Right atrium auricular region (tissue), 2 donors: ENCODE measurements around the gene COL16A1. TPM values are rescaled to one million over a fixed set of nuclear protein-coding genes. Genes with fewer than 3 reads are reported as not detected.

ENCODE experiments used
- DNase-seq: peaks from one replicate; pipeline ENCODE4 v3.0.0-alpha.2; 2019; ENCODE audit warnings: low spot score
- H3K27ac ChIP-seq, 2 donors: fragments of 200-600 bp; sonication (generic); 1 replicate in 1 of 2; 2 replicates in 1 of 2; pipeline ENCODE4 v1.5.1; 2016 to 2019
- H3K27me3 ChIP-seq, 2 donors: fragments of 200-600 bp; sonication (generic); one replicate each; pipeline versions ENCODE4 v1.5.1 to v1.6.0; 2017 to 2019
- H3K36me3 ChIP-seq: fragments of 200-600 bp; sonication (generic); one replicate; pipeline ENCODE4 v1.5.1; 2016
- H3K4me1 ChIP-seq, 2 donors: fragments of 200-600 bp; sonication (generic); one replicate each; pipeline versions ENCODE4 v1.5.1 to v1.6.0; 2017 to 2019
- H3K4me3 ChIP-seq, 2 donors: fragments of 200-600 bp; sonication (generic); 1 replicate in 1 of 2; 2 replicates in 1 of 2; pipeline ENCODE4 v1.5.1; 2017 to 2019; ENCODE audit warnings: mild to moderate bottlenecking in 1 of 2, moderate library complexity in 1 of 2
- H3K9me3 ChIP-seq, 2 donors: fragments of 200-600 bp; sonication (generic); one replicate each; pipeline ENCODE4 v1.5.1; 2019
- total RNA-seq, 2 donors: library from RNA; depleted of rRNA; stranded (reverse); fragments of >200 nt; gene quantifications; one replicate each; pipeline ENCODE4 v1.1.0, GENCODE V29; 2016
- TF ChIP-seq, protein P1 (sequence below), 2 donors: fragments of 200-600 bp; sonication (generic); IDR thresholded peaks; one replicate each; pipeline ENCODE4 v1.5.1; 2019; ENCODE audit warnings: antibody characterized with exemption in 2 of 2

COL16A1 gene
- 10 to 100 TPM; 31.2 to 34.4 TPM for total RNA-seq

DNA sequence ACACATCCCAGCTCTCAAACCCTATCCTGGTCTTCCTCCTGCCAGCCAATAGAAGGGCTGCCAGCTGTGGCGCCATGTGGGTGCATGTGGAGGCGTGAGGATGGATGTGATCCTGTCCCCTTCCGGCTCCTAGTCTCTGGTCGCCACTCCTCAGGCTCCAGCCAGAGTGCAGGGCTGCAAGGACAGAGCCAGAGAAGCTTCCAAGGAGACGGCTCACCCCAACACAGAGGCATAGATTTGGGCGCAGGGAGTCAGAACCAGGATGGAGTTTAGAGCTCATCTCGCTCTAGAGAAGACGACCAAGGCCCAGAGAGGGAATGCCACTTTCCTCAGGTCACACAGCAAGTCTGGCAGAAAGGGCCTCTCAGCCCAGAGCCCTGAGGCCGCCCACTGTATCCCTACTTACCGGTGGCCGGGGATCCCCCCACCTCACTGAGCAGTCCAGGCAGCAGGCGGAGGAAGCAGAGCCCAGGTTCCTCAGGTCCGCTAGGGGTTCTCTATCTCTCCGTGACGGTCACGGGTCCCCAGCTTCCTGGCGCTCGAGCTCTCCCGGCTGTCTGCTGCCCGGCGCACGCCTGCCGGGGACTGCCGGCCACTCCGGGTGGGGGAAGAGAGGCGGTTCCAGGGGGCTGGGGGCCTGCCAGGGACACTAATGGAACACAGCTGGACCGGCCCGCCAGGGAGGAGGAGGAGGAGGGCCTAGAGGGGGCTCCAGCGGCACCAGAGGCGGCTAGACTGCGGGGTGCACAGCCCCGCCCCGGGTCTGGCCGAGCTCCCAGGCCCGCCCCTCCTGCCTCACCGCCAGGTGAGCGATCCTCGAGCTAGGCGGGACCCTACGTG lies at the start of gene COL16A1:
COL16A1 (minus strand) TSS at position 587 of the 840 bp plus-strand sequence. CDS start 1,824 bp downstream, outside the sequence.
- Histone ChIP-seq H3K27me3 (no peaks in the 10 kb centered on the region), H3K27ac (peak within 1 kb of the TSS; percentile 76 to 83), H3K4me3 (peak within 1 kb of the TSS; percentile 42 to 53), H3K4me1 (peaks cover 0 to 70% of the 10 kb centered on the region in 2 donors), H3K36me3 (no peaks in the 10 kb centered on the region), H3K9me3 (no peaks in the 10 kb centered on the region)
- DNase-seq, result peak; percentile 85
- TF ChIP-seq, protein P1, sequence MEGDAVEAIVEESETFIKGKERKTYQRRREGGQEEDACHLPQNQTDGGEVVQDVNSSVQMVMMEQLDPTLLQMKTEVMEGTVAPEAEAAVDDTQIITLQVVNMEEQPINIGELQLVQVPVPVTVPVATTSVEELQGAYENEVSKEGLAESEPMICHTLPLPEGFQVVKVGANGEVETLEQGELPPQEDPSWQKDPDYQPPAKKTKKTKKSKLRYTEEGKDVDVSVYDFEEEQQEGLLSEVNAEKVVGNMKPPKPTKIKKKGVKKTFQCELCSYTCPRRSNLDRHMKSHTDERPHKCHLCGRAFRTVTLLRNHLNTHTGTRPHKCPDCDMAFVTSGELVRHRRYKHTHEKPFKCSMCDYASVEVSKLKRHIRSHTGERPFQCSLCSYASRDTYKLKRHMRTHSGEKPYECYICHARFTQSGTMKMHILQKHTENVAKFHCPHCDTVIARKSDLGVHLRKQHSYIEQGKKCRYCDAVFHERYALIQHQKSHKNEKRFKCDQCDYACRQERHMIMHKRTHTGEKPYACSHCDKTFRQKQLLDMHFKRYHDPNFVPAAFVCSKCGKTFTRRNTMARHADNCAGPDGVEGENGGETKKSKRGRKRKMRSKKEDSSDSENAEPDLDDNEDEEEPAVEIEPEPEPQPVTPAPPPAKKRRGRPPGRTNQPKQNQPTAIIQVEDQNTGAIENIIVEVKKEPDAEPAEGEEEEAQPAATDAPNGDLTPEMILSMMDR (IDR thresholded peaks at IDR 0.05), result no peak

- H3K4me1 ChIP-seq, result peaks cover 0 to 66% of the 10 kb centered on the region in 2 donors
- H3K27ac ChIP-seq, result peak overlapping the region; percentile 65 to 68
- H3K27me3 ChIP-seq, result no peaks in the 10 kb centered on the region
- H3K36me3 ChIP-seq, result no peaks in the 10 kb centered on the region
- no peaks in the 10 kb centered on the region for H3K9me3 ChIP-seq
- no peak overlapping the region for H3K4me3 ChIP-seq
- DNase-seq, result no peak
- TF ChIP-seq, protein P1 (IDR thresholded peaks at IDR 0.05), result no peak
These were observed 49.2 kb upstream of the COL16A1 start for GRCh38 chr1:31752952-31753475.

GRCh38 chr1:31752258-31752657 lies 48.4 kb upstream of the COL16A1 start:
- TF ChIP-seq, protein P1 (IDR thresholded peaks at IDR 0.05), result no peak
- Histone ChIP-seq H3K9me3 (no peaks in the 10 kb centered on the region), H3K27ac (peak overlapping the region; percentile 8 to 55), H3K27me3 (no peaks in the 10 kb centered on the region), H3K4me1 (peaks cover 0 to 73% of the 10 kb centered on the region in 2 donors), H3K4me3 (no peak overlapping the region), H3K36me3 (no peaks in the 10 kb centered on the region)
- DNase-seq, result no peak

DNA sequence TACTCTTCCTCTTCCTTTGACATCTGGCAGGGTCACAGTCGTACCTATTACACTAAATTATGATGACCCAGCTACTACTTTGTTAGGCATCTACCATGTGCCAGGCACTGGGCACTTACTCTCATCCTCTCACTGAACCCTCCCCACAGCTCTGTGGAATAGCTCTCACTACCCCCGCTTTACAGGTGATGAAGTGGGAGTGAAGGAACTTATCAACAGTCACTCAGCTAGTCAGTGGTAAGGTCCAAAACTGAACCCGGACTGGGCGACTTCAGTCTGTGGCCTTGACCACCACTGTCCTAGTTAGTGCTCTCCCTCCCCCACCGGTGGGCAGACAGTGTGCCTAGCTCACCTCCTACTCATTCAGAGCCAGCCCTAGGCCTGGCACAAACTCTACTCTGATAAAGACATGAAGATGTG lies 48.0 kb upstream of the COL16A1 start:
- Histone ChIP-seq H3K27ac (peak overlapping the region; percentile 8 to 55), H3K27me3 (no peaks in the 10 kb centered on the region)

DNA sequence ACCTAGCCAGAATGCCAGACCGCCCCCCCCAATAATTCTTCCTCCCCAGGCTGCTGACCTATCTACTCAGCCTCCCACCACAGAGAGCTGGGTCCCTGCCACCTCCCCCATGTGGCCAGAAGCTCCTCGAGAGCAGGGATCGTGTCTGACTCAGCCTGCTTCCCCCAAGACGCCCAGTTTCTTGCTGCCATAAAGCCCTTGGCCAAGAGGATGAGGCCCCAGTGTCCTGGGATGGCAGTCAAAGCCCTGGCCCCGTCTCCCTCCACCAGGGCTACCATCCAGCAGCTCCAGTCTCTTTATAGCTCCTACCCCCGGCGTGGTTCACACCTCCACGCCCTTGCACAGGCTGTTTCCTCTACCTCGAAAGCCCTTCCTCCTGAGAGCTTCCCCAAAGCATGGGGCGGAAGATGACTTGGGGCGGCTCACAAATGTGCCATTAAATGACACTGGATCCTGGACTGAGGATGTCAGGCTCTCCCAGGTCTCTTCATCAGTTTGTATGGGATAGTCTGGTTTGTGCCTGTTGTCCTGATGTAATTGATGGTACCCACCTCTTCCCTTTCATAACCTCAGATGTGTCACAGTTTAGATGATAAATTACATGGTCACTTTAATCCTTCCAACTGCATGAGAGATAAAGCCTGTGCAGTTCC lies 47.2 kb upstream of the COL16A1 start:
- no peak for DNase-seq
- Histone ChIP-seq H3K36me3 (no peaks in the 10 kb centered on the region), H3K27ac (peak overlapping the region in 1 of 2 donors; percentile 31), H3K4me1 (peaks cover 0 to 84% of the 10 kb centered on the region in 2 donors), H3K4me3 (no peak overlapping the region), H3K27me3 (no peaks in the 10 kb centered on the region), H3K9me3 (no peaks in the 10 kb centered on the region)
- TF ChIP-seq, protein P1 (IDR thresholded peaks at IDR 0.05), result no peak

More for the DNA sequence above, 48.0 kb upstream of the COL16A1 start:
- DNase-seq, result no peak
- Histone ChIP-seq H3K36me3 (no peaks in the 10 kb centered on the region), H3K4me3 (no peak overlapping the region), H3K9me3 (no peaks in the 10 kb centered on the region), H3K4me1 (peaks cover 0 to 77% of the 10 kb centered on the region in 2 donors)
- TF ChIP-seq, protein P1 (IDR thresholded peaks at IDR 0.05), result no peak
